Stimulated activated CD8-positive, alpha-beta memory T cell treated with anti-CD3 and anti-CD28 coated beads, Interleukin-15, amount 100 ng/mL, for 24 hours (primary cell): ENCODE data around the gene ATP5PD.

Source experiments
- DNase-seq: peaks from one replicate; pipeline ENCODE4 v3.0.0-alpha.2; 2020; ENCODE audit warnings: low read depth

ATP5PD gene

DNA sequence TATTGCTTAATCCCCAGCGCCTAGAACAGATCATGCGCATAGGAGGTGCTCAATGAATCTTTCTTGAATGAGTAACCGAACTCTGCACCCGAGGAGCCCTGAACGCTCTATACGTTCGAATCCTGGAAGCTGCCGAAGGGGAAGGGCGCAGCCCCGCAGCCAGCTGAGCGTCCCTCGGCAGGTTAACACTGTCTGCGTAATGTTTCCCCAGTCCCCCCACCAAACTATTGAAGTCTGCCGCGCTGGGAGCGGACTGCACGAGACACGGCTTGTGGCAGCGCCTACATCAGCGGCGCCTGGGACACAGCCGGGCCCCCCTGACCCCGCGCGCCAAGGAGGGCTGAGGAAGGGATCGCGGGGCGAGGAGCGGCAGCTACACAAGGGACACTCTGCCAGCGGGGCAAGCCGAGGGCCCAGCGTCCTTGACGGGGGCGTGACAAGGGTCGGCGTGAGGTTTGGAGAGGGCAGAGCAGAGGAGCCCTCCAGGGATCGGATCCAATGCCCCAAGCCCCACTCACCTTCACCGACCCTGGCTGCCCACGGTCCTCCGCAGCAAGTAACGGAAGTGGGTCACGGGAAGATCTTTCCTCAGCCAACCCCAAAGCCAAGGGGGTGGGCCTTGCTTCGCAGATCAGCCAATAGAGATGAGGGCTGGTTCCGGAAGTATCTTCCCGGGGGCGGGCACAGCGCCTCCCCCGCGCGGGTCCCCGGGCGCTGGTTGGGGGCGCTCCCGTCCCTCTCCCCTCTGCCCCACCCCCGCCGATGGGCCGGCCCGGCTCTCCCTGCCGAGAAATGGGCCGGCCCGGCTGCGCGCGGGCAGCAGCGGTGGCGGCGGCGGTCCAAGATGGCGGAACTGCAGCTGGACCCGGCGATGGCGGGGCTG, at the start of gene ATP5PD, which contains the start of gene KCTD2:
Gene ATP5PD (minus strand): TSS at position 563 of the 883 bp plus-strand sequence. CDS start 4,319 bp downstream, outside the sequence.
Gene KCTD2 (plus strand): TSS at position 819 of the 883 bp plus-strand sequence. CDS start 26 bp downstream, at position 845.
- DNase-seq: peak; percentile 81

DNA sequence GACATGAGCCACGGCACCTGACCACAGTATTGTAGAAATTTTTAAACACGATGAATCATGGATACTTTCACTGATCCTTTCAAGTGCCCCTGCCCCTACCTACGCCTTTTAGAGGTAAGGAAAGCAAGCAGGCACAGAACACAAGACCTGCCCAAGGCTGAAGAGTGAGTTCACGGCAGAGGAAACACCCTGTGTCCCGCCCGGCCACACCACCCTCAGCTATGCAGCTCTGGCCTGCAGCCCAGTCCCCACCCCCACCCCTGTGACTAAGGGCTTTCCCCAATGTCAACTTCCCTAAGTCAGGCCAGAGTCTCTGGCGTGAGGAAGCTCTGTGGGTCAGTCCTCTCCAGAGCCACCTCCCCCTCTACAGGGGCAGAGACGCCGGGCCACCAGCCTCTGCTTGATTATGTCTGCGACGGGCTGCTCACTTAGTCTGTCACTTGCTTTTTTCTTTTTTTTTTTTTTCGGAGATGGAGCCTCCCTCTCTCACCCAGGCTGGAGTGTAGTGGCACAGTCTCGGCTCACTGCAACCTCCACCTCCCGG, 49.4 kb upstream of the ATP5PD start:
- DNase-seq: no peak

GRCh38 chr17:75094871-75095399, 48.2 kb upstream of the ATP5PD start:
- no peak for DNase-seq

- DNase-seq: no peak
These were observed 46.9 kb upstream of the ATP5PD start for GRCh38 chr17:75093548-75094158.

- DNase-seq: no peak
These were observed 45.1 kb upstream of the ATP5PD start for GRCh38 chr17:75091855-75092327.

DNA sequence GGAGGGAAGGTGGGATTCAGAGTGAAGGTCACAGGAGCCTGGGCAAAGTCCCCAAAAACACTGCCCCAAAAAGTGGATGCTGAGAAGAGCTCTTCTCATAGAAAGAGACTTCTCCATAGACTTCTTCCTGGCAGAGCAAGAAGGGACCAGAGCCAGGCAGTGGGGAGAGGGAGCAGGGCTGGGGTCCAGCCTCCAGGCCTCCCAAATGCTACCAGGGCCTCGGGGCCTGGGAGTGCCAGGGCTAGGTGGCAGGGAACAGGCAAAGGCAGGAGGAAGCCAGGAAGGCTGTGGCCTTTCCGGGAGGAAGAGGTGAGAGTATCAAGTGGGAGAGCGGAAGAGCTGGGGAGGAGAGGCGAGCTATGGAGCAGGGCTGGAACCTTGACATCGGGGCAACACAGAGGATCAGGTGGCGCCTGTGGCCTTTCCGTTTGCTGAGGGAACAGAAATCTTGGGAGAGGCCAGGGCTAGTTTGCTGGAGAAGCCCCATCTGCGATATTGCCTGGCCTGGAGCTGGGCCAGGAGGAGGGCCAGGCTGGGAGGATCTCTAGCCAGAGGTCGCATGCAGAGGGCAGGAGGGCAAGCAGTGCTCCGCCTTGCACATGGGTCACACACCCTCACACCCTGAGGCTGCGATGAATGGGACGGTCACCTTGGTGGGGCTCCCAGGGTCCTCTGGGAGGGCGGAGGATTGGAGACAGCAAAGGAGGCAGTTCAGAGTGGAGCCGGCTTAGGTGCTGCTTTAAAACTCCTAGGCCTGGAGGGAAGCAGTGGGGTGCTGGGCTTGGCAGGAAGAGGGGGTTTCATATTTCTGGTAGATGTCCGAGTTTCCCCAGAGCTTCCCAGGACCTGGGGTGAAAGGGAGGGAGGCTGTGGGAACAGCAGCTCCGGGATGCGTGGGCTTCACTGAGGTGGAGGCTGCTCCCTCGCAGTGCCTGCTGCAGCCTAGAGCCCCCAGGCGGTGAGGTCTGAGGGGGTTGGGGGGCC, 44.4 kb upstream of the ATP5PD start:
- DNase-seq: no peak

DNA sequence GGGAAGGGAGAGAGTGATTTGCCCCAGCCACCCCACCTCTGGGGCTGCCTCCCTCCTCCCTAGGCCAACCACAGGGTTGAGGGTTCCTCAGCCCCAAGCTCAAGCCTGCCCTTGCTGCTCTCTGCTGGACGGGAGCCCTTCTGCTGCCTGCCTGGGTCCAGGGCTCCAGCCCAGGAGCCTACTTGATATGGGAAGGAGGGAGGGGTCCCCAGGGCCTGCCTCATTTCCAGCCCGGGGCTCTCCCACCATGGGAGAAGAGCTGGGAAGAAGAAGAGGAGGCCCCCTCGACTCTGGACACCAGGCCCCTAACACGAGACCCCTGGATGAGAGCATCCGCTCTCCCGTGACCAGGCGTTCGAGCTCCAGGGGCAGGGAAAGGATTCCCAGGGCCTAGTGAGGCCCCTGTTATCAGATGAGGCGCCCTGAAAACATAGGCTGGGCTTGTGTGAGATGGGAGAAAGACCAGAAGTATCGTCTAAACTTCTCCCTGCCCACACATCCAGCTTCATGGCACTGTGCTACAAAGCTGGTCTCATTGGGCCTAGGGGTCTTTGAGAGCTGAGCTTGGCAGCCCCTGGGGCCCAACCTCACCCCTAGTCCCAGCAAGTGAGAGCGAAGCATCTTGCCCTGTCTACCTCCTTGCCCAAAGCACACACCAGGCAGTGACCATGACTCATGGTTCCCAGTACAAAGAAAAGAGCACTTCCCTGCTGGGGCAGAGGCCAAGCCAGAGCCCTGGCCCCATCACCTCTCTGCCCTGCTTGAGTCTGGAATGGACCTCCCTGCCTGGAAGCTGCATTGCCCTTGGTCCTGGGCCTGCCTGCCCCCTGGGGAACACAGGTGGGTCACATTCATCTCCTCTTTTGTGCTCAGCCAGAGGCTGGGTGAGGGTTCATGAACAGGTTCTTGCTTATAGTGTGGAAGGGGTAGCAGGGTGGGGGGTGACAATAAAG, 42.0 kb upstream of the ATP5PD start:
- DNase-seq: no peak

- DNase-seq: no peak
These were observed 41.0 kb upstream of the ATP5PD start, which contains the start of gene SLC16A5 for GRCh38 chr17:75087558-75088453. SLC16A5 (plus strand) TSS chr17:75087954; CDS start chr17:75093637, 5,683 bp downstream.

DNA sequence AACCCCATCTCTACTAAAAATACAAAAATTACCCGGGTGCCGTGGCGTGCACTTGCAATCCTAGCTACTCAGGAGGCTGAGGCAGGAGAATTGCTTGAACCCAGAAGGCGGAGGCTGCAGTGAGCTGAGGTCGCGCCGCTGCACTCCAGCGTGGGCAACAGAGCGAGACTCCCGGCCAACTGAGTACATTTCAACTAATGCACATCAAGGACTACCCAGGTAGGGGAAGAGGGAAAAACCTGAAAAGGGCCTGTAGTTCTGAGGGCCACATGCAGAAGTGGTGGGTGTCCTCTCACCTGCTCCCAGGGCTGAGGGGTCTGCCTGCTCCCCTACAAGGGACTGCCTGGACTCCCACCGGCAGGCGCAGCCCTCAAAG, 40.4 kb upstream of the ATP5PD start:
- no peak for DNase-seq

DNA sequence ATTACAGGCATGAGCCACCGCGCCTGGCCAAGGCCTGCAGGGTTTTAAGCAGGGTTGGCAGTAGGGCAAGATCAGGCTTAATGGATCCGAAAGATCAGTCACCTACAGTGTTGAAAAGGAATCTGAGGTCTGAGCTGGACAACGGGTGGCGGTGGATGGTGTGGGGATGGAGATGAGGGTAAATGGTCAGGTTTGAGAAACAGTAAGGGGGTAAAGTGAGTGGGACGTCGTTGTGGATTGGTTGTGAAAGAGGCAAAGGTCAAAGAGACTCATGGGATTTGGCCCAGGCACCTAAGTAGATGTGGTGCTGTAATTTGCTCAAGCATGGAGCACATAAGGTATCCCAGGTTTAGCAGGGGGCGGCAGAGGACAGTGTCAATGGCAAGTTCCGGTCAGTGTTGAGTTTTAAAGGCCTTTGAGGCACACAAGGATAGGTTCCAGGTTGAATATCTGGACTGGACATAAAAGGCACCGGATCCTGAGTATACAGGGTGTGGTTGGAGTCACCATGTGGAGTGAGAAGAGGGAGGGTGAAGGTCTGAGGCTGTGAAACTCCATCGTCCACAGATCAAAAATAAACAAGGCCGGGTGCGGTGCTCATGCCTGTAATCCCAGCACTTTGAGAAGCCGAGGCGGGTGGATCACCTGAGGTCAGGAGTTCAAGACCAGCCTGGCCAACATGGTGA, 39.9 kb upstream of the ATP5PD start:
- DNase-seq: no peak

- DNase-seq: no peak
These were observed 37.4 kb upstream of the ATP5PD start for GRCh38 chr17:75084039-75084660.

GRCh38 chr17:75082683-75083082, 35.9 kb upstream of the ATP5PD start:
- no peak for DNase-seq

GRCh38 chr17:75081611-75082540, 35.1 kb upstream of the ATP5PD start:
- DNase-seq: no peak

DNA sequence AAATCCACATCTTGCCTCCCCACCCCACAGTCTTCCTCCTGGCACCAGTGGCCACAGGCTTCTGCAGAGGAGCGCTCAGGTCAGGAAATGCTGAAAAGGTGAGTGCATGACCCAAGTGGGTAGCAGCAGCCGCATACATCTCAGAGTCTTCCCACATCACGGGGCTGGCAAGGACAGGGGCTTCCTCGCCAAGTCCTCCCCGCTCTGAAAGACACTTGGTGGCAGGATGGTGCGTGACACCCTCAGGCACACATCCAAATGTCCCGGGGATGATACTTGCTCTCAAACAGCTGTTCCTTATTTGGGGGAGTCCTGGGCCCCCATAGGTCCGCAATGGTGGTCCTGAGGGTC, 32.2 kb upstream of the ATP5PD start:
- no peak for DNase-seq

DNA sequence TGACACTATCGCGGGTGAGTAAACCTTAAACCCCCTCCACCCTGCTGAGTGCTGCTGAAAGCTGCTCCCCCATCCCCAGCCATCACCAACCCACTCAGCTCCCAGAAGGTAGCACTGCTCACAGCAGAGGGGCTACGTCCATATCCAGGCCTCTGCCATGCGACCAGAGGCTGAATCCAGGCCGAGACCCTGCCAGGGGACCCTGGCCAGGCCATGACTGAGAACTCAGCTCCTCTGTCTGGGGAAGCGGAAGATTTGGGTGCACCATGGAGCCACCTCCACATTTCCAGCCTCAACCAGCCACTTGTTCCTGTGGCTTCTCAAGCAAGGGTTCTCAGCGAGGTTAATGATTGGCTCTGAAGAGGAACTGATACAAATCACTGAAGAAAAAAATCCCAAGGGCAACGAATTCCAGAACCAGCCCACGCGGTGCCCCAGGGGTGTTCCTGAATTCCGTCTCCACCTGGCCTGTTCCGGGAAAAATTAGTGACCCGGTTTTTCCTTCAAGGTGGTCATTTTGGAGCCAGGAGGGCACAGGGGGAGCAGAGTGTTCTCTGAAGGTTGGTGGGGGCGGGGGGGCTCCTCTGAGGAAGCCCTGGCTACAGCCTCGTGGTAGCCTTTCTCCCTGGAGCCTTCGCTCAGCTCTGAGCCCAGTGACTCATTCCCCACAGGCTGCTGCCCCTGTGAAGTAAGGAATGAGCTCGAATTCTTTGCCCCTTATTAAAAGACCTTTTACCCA, 31.7 kb upstream of the ATP5PD start:
- DNase-seq: no peak
